ENCODE measurements around the gene TRIP11.

DNA sequence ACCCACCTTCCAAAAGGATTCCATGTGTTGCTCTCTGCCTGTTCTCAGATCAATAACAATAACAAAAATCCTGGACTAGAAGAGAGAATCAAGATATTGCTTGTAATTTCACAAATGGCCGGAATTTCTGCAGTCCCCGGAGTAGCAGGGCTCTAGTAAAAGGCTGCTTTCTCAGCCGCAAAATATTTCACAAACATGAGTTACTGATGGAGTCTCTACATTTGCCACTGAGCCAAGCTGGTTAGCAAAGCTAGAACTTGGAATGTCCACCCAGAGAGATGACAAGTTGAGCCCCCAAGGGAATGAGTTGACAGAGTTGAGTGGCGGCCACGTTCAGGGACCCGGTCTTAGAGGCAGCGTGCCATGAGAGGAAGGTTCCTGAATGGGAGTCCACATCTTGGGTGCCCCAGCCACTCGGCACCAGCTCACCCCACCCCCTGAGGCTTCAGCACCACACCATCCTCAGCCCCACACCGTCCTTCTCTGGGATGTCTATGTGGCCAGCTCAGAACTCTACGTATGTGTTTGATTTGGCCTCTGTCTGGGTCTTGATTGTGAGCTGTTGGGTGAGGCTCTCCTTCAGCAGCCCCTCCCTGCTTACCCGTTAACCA, 108.3 kb downstream of the TRIP11 start:
- TF ChIP-seq CTCF (IDR thresholded peaks at IDR 0.05; ENCODE audit: poor library complexity, severe bottlenecking): no peak
- no peak for TF ChIP-seq REST (IDR thresholded peaks at IDR 0.05; ENCODE audit: borderline replicate concordance)
- no peak for TF ChIP-seq EP300 (conservative IDR thresholded peaks at IDR 0.05; ENCODE audit: poor library complexity, severe bottlenecking)
- no peak for TF ChIP-seq EZH2 (IDR thresholded peaks at IDR 0.05; ENCODE audit: borderline replicate concordance, insufficient read depth, low read length, poor library complexity, severe bottlenecking)
- no peak for TF ChIP-seq RAD21 (conservative IDR thresholded peaks at IDR 0.05)

All from neural cell (in vitro differentiated cells).